ENCODE data around the gene U2SURP. TPM values are rescaled to one million over a fixed set of nuclear protein-coding genes. Genes with fewer than 3 reads are reported as not detected.
A peak's percentile ranks its signal among the peaks of the same experiment; 100 is the strongest.

U2SURP gene
- total RNA-seq, 1 experiment from 2014 or later, result 125 TPM

- Histone ChIP-seq H3K9me3 (no peaks in the 10 kb centered on the region), H3K27me3 (replicated peaks; ENCODE audit: control insufficient read depth, insufficient read depth, low read length) (no peaks in the 10 kb centered on the region), H3K4me3 (ENCODE audit: low read depth, low read length) (no peak overlapping the region), H3K4me1 (no peaks in the 10 kb centered on the region), H3K36me3 (ENCODE audit: control insufficient read depth, insufficient read depth, low read length) (no peaks in the 10 kb centered on the region)
- H3K27me3 Mint-ChIP-seq (ENCODE audit: insufficient read depth, unreplicated experiment), result no peaks in the 10 kb centered on the region
- H3K4me3 Mint-ChIP-seq (ENCODE audit: unreplicated experiment), result no peak overlapping the region
- ChIA-PET CTCF (no interaction called here), POLR2A (no interaction called here)
- no peak overlapping the region for H3K27ac Mint-ChIP-seq (ENCODE audit: unreplicated experiment)
- TF ChIP-seq, protein P1, sequence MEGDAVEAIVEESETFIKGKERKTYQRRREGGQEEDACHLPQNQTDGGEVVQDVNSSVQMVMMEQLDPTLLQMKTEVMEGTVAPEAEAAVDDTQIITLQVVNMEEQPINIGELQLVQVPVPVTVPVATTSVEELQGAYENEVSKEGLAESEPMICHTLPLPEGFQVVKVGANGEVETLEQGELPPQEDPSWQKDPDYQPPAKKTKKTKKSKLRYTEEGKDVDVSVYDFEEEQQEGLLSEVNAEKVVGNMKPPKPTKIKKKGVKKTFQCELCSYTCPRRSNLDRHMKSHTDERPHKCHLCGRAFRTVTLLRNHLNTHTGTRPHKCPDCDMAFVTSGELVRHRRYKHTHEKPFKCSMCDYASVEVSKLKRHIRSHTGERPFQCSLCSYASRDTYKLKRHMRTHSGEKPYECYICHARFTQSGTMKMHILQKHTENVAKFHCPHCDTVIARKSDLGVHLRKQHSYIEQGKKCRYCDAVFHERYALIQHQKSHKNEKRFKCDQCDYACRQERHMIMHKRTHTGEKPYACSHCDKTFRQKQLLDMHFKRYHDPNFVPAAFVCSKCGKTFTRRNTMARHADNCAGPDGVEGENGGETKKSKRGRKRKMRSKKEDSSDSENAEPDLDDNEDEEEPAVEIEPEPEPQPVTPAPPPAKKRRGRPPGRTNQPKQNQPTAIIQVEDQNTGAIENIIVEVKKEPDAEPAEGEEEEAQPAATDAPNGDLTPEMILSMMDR (IDR thresholded peaks at IDR 0.05; ENCODE audit: insufficient read depth in 1 of 2, low read depth in 1 of 2, low read length in 1 of 2, severe bottlenecking in 1 of 2, unreplicated experiment in 1 of 2), result no peak
- H3K4me1 Mint-ChIP-seq (ENCODE audit: low read depth, unreplicated experiment), result no peaks in the 10 kb centered on the region
- intact Hi-C loops (cut with micrococcal nuclease; ENCODE audit: unreplicated experiment), result loop anchor here (1.0 kb wide), 1 partner anchor 15 kb away; no protein-coding TSS in a partner anchor
- H3K36me3 Mint-ChIP-seq (ENCODE audit: insufficient read depth, unreplicated experiment), result peaks cover 62% of the 10 kb centered on the region
- no TSS peak for BruUV-seq (replicated peaks)
- DNase-seq, result no peak
- no peaks in the 10 kb centered on the region for H3K9me3 Mint-ChIP-seq (ENCODE audit: unreplicated experiment)
Measured at GRCh38 chr3:143054011-143054410, 52.6 kb downstream of the U2SURP start.

DNA sequence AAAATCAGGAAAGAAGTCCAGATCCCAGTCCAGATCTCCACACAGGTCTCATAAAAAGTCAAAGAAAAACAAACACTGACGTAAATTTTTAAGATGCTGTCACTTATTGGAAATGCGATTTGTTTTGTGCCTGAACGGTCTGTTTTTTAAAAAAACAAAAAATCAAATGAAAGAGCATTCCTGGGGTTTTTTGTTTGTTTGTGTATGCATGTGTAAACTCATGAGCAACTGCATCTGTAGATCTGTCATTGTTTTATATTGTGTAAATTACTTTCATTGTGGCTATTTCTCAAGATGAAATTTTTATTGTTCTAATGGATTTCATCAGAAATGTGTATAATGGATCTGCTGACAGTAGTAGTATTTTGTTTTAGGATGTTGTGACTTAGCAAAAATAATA is 55.0 kb downstream of the U2SURP start:
- POLR2A ChIA-PET, result no interaction called here

DNA sequence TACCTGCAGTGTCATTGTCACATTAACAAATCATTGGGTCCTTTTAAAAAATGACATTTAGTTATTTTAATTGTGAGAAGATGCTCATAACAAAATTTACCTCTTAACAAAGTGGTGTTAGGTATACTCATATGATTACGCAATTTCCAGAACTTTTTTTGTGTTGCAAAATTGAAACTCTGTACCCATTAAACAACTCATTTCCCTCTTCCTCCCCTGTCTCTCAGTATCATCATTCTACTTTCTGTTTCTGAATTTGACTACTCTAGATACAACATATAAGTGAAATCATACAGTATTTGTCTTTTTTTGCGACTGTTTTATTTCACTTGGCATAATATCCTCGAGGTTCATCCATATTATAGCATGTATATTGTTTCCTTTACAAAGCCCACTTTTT is 59.5 kb downstream of the U2SURP start:
- H3K4me1 Mint-ChIP-seq (ENCODE audit: low read depth, unreplicated experiment), result no peaks in the 10 kb centered on the region
- Histone ChIP-seq H3K4me3 (ENCODE audit: low read depth, low read length) (no peak overlapping the region), H3K4me1 (no peaks in the 10 kb centered on the region), H3K9me3 (no peaks in the 10 kb centered on the region), H3K36me3 (ENCODE audit: control insufficient read depth, insufficient read depth, low read length) (peaks cover 2% of the 10 kb centered on the region; the same call in 1 of the 2 replicates), H3K27me3 (replicated peaks; ENCODE audit: control insufficient read depth, insufficient read depth, low read length) (no peaks in the 10 kb centered on the region)
- H3K9me3 Mint-ChIP-seq (ENCODE audit: unreplicated experiment), result no peaks in the 10 kb centered on the region
- intact Hi-C loops (cut with micrococcal nuclease; ENCODE audit: unreplicated experiment), result no loop called here
- TF ChIP-seq, protein P1 (IDR thresholded peaks at IDR 0.05; ENCODE audit: insufficient read depth in 1 of 2, low read depth in 1 of 2, low read length in 1 of 2, severe bottlenecking in 1 of 2, unreplicated experiment in 1 of 2), result no peak
- ChIA-PET POLR2A (no interaction called here), CTCF (no interaction called here)
- BruUV-seq (replicated peaks), result no TSS peak
- no peak overlapping the region for H3K27ac Mint-ChIP-seq (ENCODE audit: unreplicated experiment)
- no peak overlapping the region for H3K4me3 Mint-ChIP-seq (ENCODE audit: unreplicated experiment)
- DNase-seq, result no peak
- no peaks in the 10 kb centered on the region for H3K27me3 Mint-ChIP-seq (ENCODE audit: insufficient read depth, unreplicated experiment)
- H3K36me3 Mint-ChIP-seq (ENCODE audit: insufficient read depth, unreplicated experiment), result peaks cover 18% of the 10 kb centered on the region

More for the DNA sequence above, 55.0 kb downstream of the U2SURP start:
- Histone ChIP-seq H3K4me3 (ENCODE audit: low read depth, low read length) (no peak overlapping the region), H3K9me3 (no peaks in the 10 kb centered on the region), H3K4me1 (no peaks in the 10 kb centered on the region), H3K36me3 (ENCODE audit: control insufficient read depth, insufficient read depth, low read length) (no peaks in the 10 kb centered on the region), H3K27me3 (replicated peaks; ENCODE audit: control insufficient read depth, insufficient read depth, low read length) (no peaks in the 10 kb centered on the region)
- CTCF ChIA-PET, result no interaction called here
- H3K27ac Mint-ChIP-seq (ENCODE audit: unreplicated experiment), result no peak overlapping the region
- DNase-seq, result no peak
- no peaks in the 10 kb centered on the region for H3K9me3 Mint-ChIP-seq (ENCODE audit: unreplicated experiment)
- peaks cover 47% of the 10 kb centered on the region for H3K36me3 Mint-ChIP-seq (ENCODE audit: insufficient read depth, unreplicated experiment)
- no peak overlapping the region for H3K4me3 Mint-ChIP-seq (ENCODE audit: unreplicated experiment)
- H3K27me3 Mint-ChIP-seq (ENCODE audit: insufficient read depth, unreplicated experiment), result no peaks in the 10 kb centered on the region
- intact Hi-C loops (cut with micrococcal nuclease; ENCODE audit: unreplicated experiment), result no loop called here
- TF ChIP-seq, protein P1 (IDR thresholded peaks at IDR 0.05; ENCODE audit: insufficient read depth in 1 of 2, low read depth in 1 of 2, low read length in 1 of 2, severe bottlenecking in 1 of 2, unreplicated experiment in 1 of 2), result no peak
- H3K4me1 Mint-ChIP-seq (ENCODE audit: low read depth, unreplicated experiment), result no peaks in the 10 kb centered on the region
- BruUV-seq (replicated peaks), result TSS peak; percentile 39

All from Caco-2 (cell line).